NCI-H226 (cell line): ENCODE data around the gene HERPUD2.
"Not testable (repeated sequence)": the region's sequence is repeated elsewhere in the genome, so short reads cannot be mapped to it uniquely, and the experiment has no call there.

Experiments used
- DNase-seq: peaks from one replicate; pipeline ENCODE4 v3.0.0-alpha.2; 2015

The HERPUD2 gene

GRCh38 chr7:35676211-35676610 is 18.7 kb downstream of the HERPUD2 start:
- no peak for DNase-seq

- DNase-seq = no peak
Measured at GRCh38 chr7:35670856-35671569, 23.9 kb downstream of the HERPUD2 start.

DNA sequence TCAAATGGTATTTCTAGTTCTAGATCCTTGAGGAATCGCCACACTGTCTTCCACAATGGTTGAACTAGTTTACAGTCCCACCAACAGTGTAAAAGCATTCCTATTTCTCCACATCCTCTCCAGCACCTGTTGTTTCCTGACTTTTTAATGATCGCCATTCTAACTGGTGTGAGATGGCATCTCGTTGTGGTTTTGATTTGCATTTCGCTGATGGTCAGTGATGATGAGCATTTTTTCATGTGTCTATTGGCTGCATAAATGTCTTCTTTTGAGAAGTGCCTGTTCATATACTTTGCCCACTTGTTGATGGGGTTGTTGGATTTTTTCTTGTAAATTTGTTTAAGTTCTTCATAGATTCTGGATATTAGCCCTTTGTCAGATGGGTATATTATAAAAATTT is 34.5 kb downstream of the HERPUD2 start:
- not testable (repeated sequence) for DNase-seq

DNA sequence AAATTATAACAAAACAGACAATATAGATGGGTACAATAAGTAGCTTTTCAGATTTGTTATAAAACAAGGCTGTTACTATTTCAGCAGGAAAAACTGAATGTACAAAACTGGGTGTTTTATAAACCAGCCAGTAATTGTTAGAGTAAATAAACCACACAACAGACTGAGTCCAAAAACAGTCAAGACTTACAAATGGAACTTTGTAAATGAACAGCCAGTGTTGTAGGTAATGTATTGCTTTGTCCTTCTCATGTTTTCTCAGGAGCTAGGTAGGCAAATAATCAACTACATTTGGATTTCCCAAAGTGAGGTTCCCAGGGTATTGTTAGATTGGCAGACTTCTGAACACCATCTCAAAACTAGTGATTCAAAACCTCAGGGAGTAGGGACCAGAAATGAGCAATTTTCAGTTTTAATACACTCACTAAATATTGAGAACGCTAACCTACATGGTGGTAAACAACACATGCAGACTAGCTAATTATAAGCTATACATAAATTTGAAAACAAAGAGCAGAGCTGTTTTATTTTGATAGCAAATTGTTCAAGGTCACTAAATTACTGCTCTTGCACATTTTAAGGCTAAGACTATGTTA is 36.2 kb downstream of the HERPUD2 start:
- no peak for DNase-seq

DNA sequence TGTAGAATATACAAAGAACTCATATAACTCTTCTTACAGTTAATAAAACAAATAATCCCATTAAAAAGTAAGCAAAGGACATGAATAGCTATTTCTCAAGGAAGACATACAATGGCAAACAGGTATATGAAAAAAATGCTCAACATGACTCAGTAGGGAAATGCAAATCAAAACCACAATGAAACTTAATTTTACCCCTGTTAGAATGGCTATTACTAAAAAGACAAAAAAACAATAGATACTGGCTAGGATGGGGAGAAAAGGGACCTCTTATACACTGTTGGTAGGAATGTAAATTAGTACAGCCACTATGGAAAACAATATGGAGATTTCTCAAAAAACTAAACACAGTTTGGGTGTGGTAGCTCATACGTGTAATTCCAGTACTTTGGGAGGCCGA is 37.8 kb downstream of the HERPUD2 start:
- DNase-seq = no peak

- not testable (repeated sequence) for DNase-seq
Measured at GRCh38 chr7:35654558-35654957, 40.4 kb downstream of the HERPUD2 start.

GRCh38 chr7:35652124-35652523 is 42.8 kb downstream of the HERPUD2 start:
- no peak for DNase-seq

DNA sequence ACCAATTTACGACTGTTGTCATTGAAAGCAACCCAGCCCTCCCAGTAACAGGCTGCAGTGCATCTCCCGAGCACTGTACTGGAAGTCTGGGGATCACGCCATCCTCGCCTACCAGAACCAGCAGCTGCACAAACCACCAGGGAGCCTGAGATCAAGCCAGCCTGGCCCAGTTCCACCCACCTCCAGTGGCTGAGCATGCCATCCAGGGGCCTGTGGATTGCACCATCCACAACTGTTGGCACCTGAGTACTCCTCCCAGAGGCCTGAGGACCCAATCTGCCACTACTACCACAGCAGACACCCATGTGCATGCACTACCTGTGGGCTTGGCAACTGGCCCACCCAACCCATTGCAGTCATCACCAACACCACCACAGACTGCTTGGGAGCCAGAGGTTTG is 44.2 kb downstream of the HERPUD2 start:
- no peak for DNase-seq

GRCh38 chr7:35649711-35650110 is 45.2 kb downstream of the HERPUD2 start:
- no peak for DNase-seq

DNA sequence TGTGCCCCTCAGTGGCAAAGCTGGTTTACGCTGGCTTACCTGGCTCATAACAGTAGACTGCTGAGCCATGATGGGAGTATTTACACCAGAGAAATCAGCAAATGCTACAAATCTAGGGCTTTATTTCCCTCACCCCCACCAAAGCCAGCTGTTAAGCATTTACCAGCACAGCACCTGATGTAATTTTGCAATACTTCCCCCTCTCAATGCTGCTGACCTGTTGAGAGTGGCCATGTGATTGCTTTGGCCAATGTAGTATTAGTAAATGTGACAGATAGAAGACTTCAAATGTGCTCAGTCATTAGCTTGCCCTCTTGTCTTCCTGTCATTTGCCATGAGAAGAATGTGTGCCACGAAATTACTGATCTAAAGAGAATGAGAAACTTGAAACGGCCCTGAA is 46.6 kb downstream of the HERPUD2 start:
- DNase-seq = no peak

DNA sequence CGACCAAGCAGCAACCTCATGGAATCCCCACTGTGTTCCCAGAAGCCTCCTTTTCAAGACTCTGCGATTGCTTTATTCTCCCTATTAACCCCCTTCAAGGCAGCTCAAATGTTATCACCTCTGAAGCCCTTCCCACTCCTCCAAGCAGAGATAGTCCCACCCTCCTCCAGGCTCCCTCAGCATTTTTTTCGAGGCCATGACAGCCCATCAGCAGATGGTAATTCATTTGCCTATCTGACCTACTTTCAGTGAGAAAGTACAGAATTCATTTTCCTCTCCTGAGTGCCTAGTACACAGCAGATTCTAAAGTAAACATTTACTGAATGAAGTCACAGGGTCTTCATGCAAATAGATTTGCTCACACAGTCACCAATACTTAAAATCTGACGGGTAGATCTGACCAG is 47.8 kb downstream of the HERPUD2 start:
- DNase-seq = no peak

DNA sequence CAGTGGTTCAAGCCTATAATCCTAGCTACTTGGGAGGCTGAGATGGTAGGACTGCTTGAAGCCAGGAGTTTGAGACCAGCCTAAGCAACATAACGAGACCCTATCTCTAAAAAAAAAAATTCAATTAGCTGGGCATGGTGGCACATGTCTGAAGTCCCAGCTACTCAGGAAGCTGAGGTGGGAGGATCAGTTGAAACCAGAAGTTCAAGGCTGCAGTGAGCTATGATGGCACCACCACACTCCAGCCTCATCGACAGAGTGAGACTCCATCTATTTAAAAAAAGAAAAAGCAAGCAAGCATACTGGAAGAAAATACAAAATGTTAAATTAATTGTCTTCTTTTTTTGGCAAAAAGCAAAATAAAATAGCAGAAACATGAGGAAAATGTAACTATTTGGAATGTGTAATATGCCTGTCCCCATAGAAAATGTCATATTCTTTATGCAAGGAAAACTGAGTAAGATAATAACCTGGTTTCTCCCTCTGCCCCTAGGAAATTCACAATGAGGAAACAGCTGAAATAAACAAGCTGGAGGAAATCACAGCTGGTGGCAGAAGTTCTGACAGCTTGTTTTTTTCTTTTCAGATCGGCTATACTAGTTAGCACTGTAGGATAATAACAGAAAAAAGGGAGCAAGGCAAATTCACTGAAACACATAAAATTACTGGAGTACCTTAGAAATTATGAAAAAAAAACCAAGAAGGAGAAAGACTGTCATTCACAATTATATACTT is 48.5 kb downstream of the HERPUD2 start:
- DNase-seq = no peak

DNA sequence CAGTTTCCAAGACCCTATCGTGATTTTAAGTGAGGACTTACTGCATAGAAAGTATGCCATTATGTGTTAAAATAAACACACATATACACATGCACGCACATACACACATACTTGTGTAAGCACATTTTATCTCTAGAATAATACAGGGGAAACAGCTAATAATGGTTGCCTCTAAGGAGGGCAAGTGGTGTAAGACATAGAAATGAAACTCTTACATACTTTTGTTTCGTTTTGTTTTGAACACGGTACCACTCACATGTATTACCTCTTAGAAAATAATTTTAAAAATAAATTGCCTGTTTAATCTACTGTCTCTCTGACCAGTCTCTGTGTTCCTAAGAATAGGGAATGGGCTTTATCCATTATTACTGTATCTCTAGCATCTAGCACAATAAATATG is 49.2 kb downstream of the HERPUD2 start:
- no peak for DNase-seq

DNA sequence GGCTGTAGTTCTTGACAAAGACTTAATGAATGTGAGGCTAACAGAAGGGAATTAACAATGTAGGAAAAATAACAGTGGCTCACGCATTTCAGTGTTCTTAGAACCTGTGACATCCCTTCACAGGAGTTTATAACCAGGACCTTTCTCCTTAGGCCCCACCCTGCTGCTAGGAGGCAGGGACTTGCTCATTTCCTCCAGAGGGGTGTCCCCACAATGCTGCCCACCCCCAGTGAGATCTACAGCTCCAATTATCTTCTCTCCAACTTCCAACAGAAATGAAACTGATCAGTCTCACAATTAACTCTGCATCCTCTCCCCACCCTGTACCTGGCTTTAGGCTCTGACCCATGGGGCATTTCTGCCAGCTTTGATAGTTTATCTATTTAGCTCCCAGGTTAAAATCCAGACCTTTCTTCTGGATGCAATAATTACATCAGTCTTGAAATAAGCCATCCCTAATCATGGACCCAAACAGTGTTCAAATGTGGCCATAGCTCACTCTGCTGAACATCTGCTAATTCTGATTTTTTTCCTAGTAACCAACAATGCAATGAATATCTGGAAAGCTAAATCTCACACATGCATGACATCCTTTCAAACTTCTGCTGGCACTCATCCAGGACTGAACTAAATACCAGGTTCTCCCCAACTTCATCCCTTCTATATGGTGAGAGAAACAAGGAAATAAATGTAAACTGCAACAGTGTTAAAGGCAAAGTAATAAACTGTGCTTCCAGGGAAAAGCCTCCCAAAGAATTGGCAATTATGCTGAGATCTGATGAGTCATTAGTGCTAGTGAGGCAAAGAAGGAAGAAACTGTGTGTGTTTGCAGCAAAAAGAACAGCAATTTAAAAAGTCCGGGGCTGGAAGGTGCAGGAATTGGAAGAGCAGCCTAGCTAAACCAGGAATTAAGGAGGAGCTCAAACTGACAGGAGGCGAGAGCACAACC is 64.6 kb downstream of the HERPUD2 start:
- DNase-seq = no peak

GRCh38 chr7:35624299-35625186 is 70.4 kb downstream of the HERPUD2 start:
- DNase-seq = peak; percentile 53

- DNase-seq = no peak
Measured at GRCh38 chr7:35623381-35623780, 71.6 kb downstream of the HERPUD2 start.

DNA sequence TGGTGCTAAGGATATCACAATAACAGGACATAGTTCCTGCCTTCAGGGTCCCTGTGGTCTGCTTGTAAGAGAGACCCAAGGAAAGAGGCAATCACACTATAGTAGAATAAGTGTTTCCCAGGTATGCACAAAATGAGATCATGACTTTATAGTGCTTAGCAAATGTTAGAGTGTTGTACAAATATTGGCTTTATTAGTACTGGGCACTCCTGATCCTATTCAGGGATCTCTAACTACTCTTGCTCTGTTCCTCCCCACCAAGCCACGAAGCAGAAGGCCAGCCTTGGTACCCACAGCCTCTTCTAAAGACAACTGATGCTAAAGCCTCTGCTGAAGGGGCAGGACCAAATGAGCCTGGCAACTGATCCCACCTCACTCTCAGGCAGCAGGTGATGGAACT is 75.1 kb downstream of the HERPUD2 start:
- no peak for DNase-seq

DNA sequence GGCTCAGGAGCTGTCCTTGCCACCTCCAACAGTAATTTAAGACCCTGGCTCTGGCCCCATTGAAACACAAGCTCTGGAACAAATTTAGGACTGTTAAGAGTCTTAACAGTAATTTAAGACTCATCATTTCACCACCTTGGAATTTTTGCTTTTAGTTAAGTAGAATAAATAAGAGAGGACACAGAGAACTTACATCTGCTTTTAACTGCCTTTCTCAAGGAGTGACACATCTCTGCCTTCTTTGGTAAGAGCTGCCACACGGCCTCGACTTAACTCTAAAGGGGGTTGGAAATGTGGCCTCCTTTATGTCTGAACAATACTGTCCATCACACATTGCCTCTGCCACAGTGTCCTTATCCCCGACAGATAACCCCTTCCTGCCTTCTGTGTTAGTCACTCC is 77.9 kb downstream of the HERPUD2 start:
- no peak for DNase-seq

GRCh38 chr7:35613150-35613549 is 81.8 kb downstream of the HERPUD2 start:
- DNase-seq = no peak

- peak; percentile 69 for DNase-seq
Measured at GRCh38 chr7:35605760-35606159, 89.2 kb downstream of the HERPUD2 start.

DNA sequence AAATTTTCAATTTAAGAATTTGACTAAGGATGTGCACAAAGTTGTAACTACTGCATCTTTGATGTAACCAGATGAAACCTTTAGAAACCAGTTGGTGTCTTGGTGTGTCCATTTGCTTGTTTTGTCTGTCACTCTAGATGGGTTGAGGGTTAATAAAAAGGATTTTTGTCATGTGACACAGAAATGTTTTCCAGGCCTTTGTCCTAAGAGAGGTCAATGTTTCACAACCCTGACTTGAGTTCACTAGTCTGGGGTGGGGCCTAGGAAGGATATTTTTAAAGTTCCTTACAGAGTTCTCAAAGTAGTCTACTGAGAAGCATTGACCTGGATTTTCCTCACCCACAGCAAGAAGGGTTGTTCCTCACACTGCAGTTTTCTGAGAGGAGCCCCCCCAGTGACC is 90.3 kb downstream of the HERPUD2 start:
- no peak for DNase-seq

- DNase-seq = no peak
Measured at GRCh38 chr7:35599645-35600044, 95.3 kb downstream of the HERPUD2 start.
